Measurements from ENCODE around the gene CADM2. TPM values are rescaled to one million over a fixed set of nuclear protein-coding genes. Genes with fewer than 3 reads are reported as not detected.

CADM2 gene
- total RNA-seq, 1 donor = 2.2 TPM

DNA sequence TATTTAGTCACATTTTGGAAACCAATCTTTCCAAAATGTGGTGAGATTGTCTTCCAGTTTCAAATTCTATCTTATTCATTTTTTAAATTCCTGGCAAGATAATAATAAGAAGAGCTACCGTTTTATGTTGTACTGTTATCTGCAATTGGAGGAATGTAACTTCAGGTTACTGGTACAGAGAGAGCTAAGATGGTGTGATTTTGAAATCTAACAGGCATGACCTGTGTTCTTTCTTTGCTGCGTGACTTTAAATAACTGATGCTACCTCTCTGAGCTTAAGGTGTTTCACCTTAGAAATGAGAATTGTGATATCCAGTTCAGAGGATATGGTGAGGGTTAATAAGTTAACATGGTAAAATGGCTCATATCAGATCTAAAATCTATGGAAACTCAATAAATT, 21.7 kb downstream of the CADM2 start:
- TF ChIP-seq, protein P1, sequence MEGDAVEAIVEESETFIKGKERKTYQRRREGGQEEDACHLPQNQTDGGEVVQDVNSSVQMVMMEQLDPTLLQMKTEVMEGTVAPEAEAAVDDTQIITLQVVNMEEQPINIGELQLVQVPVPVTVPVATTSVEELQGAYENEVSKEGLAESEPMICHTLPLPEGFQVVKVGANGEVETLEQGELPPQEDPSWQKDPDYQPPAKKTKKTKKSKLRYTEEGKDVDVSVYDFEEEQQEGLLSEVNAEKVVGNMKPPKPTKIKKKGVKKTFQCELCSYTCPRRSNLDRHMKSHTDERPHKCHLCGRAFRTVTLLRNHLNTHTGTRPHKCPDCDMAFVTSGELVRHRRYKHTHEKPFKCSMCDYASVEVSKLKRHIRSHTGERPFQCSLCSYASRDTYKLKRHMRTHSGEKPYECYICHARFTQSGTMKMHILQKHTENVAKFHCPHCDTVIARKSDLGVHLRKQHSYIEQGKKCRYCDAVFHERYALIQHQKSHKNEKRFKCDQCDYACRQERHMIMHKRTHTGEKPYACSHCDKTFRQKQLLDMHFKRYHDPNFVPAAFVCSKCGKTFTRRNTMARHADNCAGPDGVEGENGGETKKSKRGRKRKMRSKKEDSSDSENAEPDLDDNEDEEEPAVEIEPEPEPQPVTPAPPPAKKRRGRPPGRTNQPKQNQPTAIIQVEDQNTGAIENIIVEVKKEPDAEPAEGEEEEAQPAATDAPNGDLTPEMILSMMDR (IDR thresholded peaks at IDR 0.05; ENCODE audit: insufficient read depth, low read length) = no peak
- DNase-seq (ENCODE audit: low read depth) = no peak
- no peak overlapping the region for H3K4me3 ChIP-seq (ENCODE audit: low read depth, low read length)

GRCh38 chr3:84983490-84983889, 24.7 kb downstream of the CADM2 start:
- DNase-seq (ENCODE audit: low read depth) = no peak
- TF ChIP-seq, protein P1 (IDR thresholded peaks at IDR 0.05; ENCODE audit: insufficient read depth, low read length) = no peak
- H3K4me3 ChIP-seq (ENCODE audit: low read depth, low read length) = no peak overlapping the region

DNA sequence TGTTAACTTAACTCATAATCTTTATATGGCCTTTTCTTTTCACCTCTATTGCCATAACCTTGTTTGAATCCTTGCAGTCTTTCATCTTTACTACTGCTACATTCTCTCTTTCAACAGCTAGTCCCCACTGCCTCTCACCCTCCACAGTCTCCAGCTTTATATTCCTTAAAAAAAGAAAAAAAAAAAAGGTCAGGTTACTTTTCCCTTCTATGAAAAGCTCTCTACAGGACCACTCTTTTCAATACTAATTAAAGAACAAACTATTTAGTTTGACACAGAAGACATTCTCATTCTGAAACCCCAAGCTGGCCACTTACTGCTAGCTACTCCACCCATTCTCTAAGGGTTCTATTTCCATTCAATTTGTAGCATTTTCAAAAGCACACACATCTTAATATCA, 25.6 kb downstream of the CADM2 start:
- TF ChIP-seq, protein P1 (IDR thresholded peaks at IDR 0.05; ENCODE audit: insufficient read depth, low read length) = no peak

DNA sequence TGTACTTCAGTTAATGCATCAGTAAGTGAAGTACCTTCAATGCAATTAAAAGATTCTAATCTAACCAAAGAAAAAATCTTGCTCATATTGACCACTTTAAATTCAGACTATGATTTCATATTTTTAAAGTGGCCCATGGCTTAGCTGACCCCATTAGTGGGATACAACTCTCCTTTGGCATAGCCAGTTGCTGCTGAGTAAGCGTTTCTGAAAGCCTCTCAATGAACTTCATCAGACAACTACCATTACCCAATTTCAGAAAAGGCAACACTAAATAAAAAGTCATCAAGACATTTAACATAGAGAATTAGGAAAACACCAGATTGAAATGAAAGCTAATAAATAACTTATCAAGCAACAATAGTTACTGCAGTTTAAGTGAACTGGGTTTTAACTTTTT, 27.0 kb downstream of the CADM2 start:
- H3K4me3 ChIP-seq (ENCODE audit: low read depth, low read length) = no peak overlapping the region
- DNase-seq (ENCODE audit: low read depth) = no peak
- TF ChIP-seq, protein P1 (IDR thresholded peaks at IDR 0.05; ENCODE audit: insufficient read depth, low read length) = no peak

More for the DNA sequence above, 25.6 kb downstream of the CADM2 start:
- no peak for DNase-seq (ENCODE audit: low read depth)
- H3K4me3 ChIP-seq (ENCODE audit: low read depth, low read length) = no peak overlapping the region

DNA sequence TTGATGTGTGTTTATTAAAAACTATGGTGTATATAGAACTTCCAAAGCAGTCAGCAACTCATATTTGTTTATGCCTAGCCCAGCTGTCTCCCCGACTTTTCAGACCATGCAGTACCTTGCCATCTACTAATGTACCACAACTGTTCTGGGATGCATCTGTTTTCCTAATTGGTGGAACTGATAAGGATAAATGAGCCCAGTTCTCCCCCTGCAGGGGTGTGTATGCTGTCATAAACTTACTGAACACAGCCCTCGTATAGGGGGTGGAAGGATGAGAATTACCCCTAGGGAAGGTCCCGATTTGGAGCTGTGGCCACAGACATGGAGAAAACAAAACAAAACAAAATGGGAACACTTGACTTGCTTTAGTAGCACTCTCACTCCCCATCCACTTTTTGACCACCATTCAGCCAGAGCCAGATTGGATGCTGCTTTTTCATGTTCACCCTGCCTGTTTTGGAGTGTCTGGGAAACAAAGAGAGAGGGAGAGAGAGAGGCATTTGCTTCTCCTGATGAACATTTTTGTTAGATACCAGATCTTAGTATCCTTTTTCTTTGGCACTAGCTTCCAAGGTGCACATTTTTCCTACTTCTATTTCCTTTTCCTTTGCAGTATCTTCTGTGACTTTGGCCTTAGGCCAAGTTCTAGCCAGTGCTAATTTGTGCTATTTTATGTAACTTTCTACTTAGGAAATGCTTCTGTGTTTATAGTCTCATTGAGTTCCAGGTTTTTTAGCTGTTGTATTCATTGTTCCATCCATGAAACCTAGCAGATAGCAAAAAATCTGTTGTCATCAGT, 29.1 kb downstream of the CADM2 start:
- TF ChIP-seq, protein P1 (IDR thresholded peaks at IDR 0.05; ENCODE audit: insufficient read depth, low read length) = no peak
- DNase-seq (ENCODE audit: low read depth) = peak; percentile 0
- no peak overlapping the region for H3K4me3 ChIP-seq (ENCODE audit: low read depth, low read length)

- no peak for DNase-seq (ENCODE audit: low read depth)
- TF ChIP-seq, protein P1 (IDR thresholded peaks at IDR 0.05; ENCODE audit: insufficient read depth, low read length) = no peak
- H3K4me3 ChIP-seq (ENCODE audit: low read depth, low read length) = no peak overlapping the region
Observed at GRCh38 chr3:84989102-84989501, 30.3 kb downstream of the CADM2 start.
